Islet precursor cell (in vitro differentiated cells): ENCODE measurements around the gene RUNDC3A.

ENCODE experiments used
- DNase-seq: peaks from one replicate; pipeline ENCODE4 v3.0.0-alpha.2; 2018

Gene RUNDC3A

GRCh38 chr17:44284024-44284400 is 24.4 kb upstream of the RUNDC3A start:
- no peak for DNase-seq

GRCh38 chr17:44287651-44288050 is 20.8 kb upstream of the RUNDC3A start:
- no peak for DNase-seq

GRCh38 chr17:44293509-44294226 is 14.7 kb upstream of the RUNDC3A start:
- no peak for DNase-seq

GRCh38 chr17:44297975-44298374 is 10.4 kb upstream of the RUNDC3A start:
- no peak for DNase-seq

GRCh38 chr17:44304651-44305050 is 3.8 kb upstream of the RUNDC3A start:
- DNase-seq = no peak

- peak; percentile 93 for DNase-seq
Measured at GRCh38 chr17:44307387-44308186, 814 bp upstream of the RUNDC3A start.

GRCh38 chr17:44308865-44309264 is 464 bp downstream of the RUNDC3A start:
- DNase-seq = no peak

- DNase-seq = no peak
Measured at GRCh38 chr17:44309472-44309871, 1.1 kb downstream of the RUNDC3A start.

- DNase-seq = no peak
Measured at GRCh38 chr17:44310188-44310587, 1.8 kb downstream of the RUNDC3A start.

- DNase-seq = no peak
Measured at GRCh38 chr17:44310609-44311376, 2.4 kb downstream of the RUNDC3A start.

- peak; percentile 47 for DNase-seq
Measured at GRCh38 chr17:44311562-44312181, 3.3 kb downstream of the RUNDC3A start.

- DNase-seq = no peak
Measured at GRCh38 chr17:44312396-44313104, 4.1 kb downstream of the RUNDC3A start.

- peak; percentile 38 for DNase-seq
Measured at GRCh38 chr17:44314031-44314430, 5.6 kb downstream of the RUNDC3A start.

- no peak for DNase-seq
Measured at GRCh38 chr17:44314524-44314868, 6.1 kb downstream of the RUNDC3A start.

- DNase-seq = peak; percentile 91
Measured at GRCh38 chr17:44314869-44315661, 6.7 kb downstream of the RUNDC3A start.

- peak; percentile 92 for DNase-seq
Measured at GRCh38 chr17:44315760-44316731, 7.6 kb downstream of the RUNDC3A start.

- DNase-seq = no peak
Measured at GRCh38 chr17:44317545-44317944, 9.1 kb downstream of the RUNDC3A start.

- no peak for DNase-seq
Measured at GRCh38 chr17:44318077-44318892, 9.9 kb downstream of the RUNDC3A start.

- no peak for DNase-seq
Measured at GRCh38 chr17:44320066-44320465, 11.7 kb downstream of the RUNDC3A start.
